GM19328 (cell line): ENCODE measurements around the gene DPY19L1.
"Not testable (repeated sequence)": the region's sequence is repeated elsewhere in the genome, so short reads cannot be mapped to it uniquely, and the experiment has no call there.

Source experiments
- ATAC-seq: cut with Tn5 transposase; IDR thresholded peaks from one replicate; pipeline ENCODE4 v1.9.1; 2021; ENCODE audit warnings: mild to moderate bottlenecking, moderate library complexity; ENCODE audit not compliant: unreplicated experiment

DPY19L1 gene

GRCh38 chr7:35037211-35037525 is at the start of gene DPY19L1:
Gene DPY19L1, minus strand, starts transcription at chr7:35037485. Its CDS starts 91 bp downstream, at chr7:35037394.
- ATAC-seq, result peak; percentile 19

DNA sequence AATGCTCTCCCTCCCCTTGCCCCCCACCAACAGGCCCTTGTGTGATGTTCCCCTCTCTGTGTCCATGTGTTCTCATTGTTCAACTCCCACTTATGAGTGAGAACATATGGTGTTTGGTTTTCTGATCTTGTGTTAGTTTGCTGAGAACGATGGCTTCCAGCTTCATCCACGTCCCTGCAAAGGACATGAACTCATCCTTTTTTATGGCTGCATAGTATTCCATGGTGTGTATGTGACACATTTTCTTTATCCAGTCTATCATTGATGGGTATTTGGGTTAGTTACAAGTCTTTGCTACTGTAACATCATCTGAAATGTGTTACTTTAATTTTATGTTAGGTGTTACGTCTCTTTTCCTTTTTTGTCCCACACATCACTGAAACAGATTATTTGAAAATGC is 42.2 kb upstream of the DPY19L1 start:
- not testable (repeated sequence) for ATAC-seq

- not testable (repeated sequence) for ATAC-seq
Observed at GRCh38 chr7:35074008-35074407, 36.7 kb upstream of the DPY19L1 start.

- not testable (repeated sequence) for ATAC-seq
Observed at GRCh38 chr7:35072950-35073827, 35.9 kb upstream of the DPY19L1 start.

- not testable (repeated sequence) for ATAC-seq
Observed at GRCh38 chr7:35069084-35069483, 31.8 kb upstream of the DPY19L1 start.

DNA sequence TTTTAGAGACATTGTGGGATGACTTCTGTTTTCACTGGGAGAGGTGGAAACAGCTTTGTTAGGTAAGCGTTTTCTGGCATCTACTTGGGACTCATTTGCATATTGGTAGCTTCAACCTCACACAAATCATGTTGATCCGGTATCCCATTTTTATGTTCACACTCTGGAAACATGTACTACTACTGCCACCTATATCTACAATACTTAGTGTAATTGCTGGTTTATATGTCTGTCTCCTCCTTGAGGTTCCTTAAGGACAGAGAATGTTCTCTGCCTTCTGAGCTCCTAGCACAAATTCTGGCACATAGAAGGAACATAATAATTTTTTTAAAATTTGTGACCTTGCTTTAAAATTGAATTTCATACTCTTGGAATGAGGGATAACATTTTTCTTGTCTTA is 28.1 kb upstream of the DPY19L1 start:
- ATAC-seq, result not testable (repeated sequence)

- not testable (repeated sequence) for ATAC-seq
Observed at GRCh38 chr7:35058571-35058970, 21.3 kb upstream of the DPY19L1 start.

DNA sequence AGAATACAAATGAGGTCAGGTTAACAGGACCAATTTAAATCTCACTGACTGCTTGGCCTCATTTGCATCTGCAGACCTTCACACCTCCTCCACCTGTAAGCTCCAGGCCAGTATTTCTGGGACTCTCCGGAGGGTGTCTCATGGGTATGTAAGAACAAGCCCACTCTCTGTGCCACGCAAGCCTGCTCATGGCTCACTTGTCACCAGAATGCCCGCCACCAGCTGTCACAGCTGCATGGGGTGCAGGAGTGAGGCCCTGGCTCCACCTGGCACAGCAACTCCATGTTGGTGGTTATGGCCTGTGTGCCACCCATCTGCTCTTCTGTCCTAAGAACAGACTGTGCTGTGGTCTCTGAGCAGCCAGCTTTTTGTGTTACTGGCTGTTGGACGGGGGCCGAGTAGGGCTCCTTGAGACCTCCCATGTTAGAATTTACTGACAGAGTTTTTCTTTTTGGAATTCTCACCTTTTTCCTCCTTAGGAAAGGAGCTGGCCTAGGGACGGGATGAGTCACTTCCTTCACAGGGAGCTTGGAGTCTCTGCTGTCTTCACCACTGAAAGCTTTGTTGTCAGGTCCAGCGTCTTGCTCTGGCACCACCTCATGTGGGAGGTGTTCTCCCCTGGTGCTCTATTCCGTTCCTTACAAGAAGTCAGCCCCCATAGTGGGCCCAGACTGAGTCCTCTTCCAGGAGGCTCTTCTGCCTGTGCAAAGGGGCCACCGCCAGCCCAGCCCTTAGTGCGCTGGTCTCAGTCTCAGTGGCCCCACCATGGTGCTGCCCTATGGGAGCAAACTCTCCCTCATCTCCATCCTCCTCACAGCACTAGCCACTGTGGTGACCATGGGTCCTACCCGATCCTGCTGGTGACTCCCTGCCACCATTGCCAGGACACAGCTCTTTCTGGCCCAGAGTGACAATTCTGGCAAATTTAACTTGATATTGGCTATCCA is 20.5 kb upstream of the DPY19L1 start:
- ATAC-seq, result not testable (repeated sequence)

DNA sequence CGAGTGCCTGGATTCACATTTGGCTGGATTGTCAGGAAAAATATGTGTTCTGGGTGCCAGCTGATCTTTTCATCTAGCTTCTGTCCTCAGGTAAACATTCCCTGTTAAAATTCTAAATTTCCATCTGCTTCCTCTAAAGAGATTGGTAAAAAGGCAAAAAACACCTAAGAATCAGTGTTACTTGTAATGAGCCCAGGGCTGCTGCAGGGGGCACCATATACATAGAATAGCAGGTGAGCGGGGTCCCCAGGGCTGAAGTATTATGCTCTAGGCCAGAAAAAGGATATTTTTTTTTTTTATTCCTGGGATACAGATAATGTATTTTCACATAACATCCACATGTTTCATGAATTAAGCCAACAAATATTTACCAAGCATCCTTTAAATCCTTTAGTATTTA is 18.4 kb upstream of the DPY19L1 start:
- ATAC-seq, result not testable (repeated sequence)

- ATAC-seq, result not testable (repeated sequence)
Observed at GRCh38 chr7:35053488-35054175, 16.3 kb upstream of the DPY19L1 start.

- not testable (repeated sequence) for ATAC-seq
Observed at GRCh38 chr7:35048390-35048789, 11.1 kb upstream of the DPY19L1 start.

GRCh38 chr7:35047912-35048305 is 10.6 kb upstream of the DPY19L1 start:
- ATAC-seq, result not testable (repeated sequence)

DNA sequence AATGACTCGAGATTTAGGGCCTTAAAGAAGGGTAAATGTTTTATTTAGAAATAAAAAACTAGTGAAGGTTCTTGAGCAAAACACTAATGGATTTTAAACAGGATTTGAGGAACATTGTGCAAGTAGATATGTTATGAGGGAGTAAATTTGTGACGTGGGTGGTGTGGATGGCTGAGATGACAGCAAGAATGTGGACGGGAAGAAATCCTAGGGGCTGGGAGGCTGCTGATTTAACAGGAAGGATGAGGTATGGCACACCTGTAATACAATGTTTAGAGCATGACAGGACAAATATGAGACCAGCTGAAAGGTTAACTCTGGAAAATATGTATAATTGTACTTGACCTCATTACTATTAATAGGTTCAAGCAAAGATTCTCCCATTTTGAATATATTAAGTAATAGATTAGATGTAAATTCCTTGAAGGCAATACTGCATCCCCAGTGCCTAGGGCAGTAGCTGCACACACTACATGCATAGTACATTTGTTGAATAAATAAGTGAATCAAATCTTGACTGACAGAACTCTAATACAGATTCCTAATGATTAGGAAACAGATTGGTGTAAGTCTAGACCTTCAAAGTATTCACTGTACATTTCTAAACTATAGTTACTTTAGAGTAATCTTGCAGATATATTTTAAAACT is 10.1 kb upstream of the DPY19L1 start:
- not testable (repeated sequence) for ATAC-seq

- not testable (repeated sequence) for ATAC-seq
Observed at GRCh38 chr7:35043301-35043700, 6.0 kb upstream of the DPY19L1 start.

- no peak for ATAC-seq
Observed at GRCh38 chr7:35040906-35041305, 3.6 kb upstream of the DPY19L1 start.

GRCh38 chr7:35039343-35039742 is 2.1 kb upstream of the DPY19L1 start:
- no peak for ATAC-seq

DNA sequence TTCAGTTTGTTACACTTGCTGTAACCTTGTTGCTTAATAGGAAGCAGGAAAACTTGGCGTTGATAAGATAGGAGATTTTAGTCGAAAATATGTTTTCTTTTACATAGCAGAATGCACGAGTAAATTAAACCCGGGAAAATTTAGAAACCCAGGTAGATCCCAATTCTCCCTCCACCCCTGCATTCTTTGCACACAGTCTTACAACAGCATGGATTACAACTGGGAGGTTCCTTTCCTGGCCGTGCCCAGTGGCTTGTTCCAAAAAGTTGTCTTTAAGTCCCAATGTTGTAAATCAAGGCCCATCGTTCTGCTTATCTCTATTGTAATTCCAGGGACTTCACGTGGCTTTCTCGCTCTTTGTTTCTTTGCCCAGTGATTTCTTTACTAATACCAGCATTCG is 1.1 kb upstream of the DPY19L1 start:
- ATAC-seq, result no peak

GRCh38 chr7:35037526-35038341 is 449 bp upstream of the DPY19L1 start:
- ATAC-seq, result peak; percentile 87

DNA sequence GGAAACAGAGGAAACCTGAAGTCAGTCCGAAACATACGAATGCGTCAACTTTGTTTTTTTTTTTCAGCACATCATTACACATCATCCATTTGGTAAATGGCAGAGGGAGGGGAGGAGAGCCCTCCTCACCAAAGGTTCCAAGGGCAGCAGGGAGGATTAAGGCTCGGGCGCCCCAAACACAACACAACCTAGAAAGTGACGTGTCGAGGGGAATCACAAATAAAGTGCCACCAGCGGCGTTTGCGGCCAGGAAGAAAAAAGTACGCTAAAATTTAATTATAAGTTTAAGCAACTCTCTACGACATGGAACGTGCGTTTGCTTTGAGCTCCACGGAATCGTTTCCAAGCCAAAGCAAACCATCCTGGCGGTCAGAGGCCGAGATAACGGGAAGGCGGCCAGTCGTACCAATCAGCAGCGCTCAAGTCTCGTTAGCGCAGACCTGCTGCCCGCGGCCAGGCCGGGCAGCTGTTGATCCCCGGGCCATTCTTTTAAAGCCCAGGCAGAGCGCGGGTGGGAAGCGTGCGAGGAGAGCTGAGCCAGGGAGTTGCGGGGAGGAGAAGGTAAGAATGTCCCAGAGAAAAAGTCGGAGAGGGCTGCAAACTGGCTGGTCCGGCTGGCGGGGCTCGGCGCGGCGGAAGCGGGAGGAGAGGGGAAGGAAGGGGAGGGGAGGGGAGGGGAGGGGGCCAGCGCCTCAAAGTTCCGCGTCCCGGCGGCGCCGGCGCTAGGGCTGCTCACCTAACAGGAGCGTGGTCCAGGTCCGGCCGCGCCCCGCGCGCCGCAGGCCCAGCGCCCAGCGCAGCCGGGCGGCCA is 719 bp downstream of the DPY19L1 start:
- peak; percentile 9 for ATAC-seq
